PC-9 (cell line): ENCODE data around the gene CHST15. TPM values are rescaled to one million over a fixed set of nuclear protein-coding genes. Genes with fewer than 3 reads are reported as not detected.

Experiments used
- BruUV-seq: library from RNA; stranded (reverse); fragments of 400-500 nt; replicated peaks from 2 replicates; lab custom pipeline; 2021; lab: Mats Ljungman, UMichigan
- CTCF ChIA-PET: fragments of 300-600 bp; sonication (Branson Sonifier 250); formaldehyde crosslinking; loops from one replicate; lab custom pipeline; 2022; ENCODE audit warnings: antibody characterized with exemption; lab: Charles Lee
- POLR2A ChIA-PET: fragments of 300-600 bp; sonication (Branson Sonifier 250); formaldehyde crosslinking; loops from one replicate; lab custom pipeline; 2022; ENCODE audit warnings: antibody characterized with exemption; ENCODE audit not compliant: unreplicated experiment; lab: Charles Lee
- DNase-seq, 2 experiments: peaks; one replicate each; pipeline versions ENCODE4 v3.0.0 to v3.0.0-alpha.2; 2015 to 2022; ENCODE audit warnings: mixed read lengths in 1 of 2
- H2AFZ ChIP-seq: fragments of 200-600 bp; sonication (generic); 2 replicates; pipeline ENCODE4 v1.8.1; 2017; ENCODE audit warnings: antibody characterized with exemption
- H3F3A ChIP-seq: fragments of 200-600 bp; sonication (generic); 2 replicates; pipeline ENCODE4 v1.8.1; 2017; ENCODE audit warnings: antibody characterized with exemption, mild to moderate bottlenecking, low read depth; ENCODE audit not compliant: insufficient read depth
- H3K27ac ChIP-seq: fragments of 200-600 bp; sonication (generic); 2 replicates; pipeline ENCODE4 v1.6.1; 2016; ENCODE audit warnings: mixed run types
- H3K27me3 ChIP-seq: fragments of 200-600 bp; sonication (generic); 2 replicates; pipeline ENCODE4 v1.6.1; 2016; ENCODE audit warnings: low read depth, mixed run types; ENCODE audit not compliant: insufficient read depth
- H3K36me3 ChIP-seq: fragments of 200-600 bp; sonication (generic); 2 replicates; pipeline ENCODE4 v1.6.1; 2016; ENCODE audit warnings: low read depth, mixed run types
- H3K4me1 ChIP-seq: fragments of 200-600 bp; sonication (generic); replicated peaks from 2 replicates; pipeline ENCODE4 v1.6.1; 2016; ENCODE audit warnings: mixed run types; ENCODE audit not compliant: insufficient read depth
- H3K4me2 ChIP-seq: fragments of 200-600 bp; sonication (generic); 2 replicates; pipeline ENCODE4 v1.6.1; 2017; ENCODE audit warnings: mixed run types
- H3K4me3 ChIP-seq: fragments of 200-600 bp; sonication (generic); 2 replicates; pipeline ENCODE4 v1.6.1; 2016; ENCODE audit warnings: mixed run types
- H3K79me2 ChIP-seq: fragments of 200-600 bp; sonication (generic); 2 replicates; pipeline ENCODE4 v1.6.1; 2017; ENCODE audit warnings: low read depth, mixed run types
- H3K9me2 ChIP-seq: fragments of 200-600 bp; sonication (generic); 2 replicates; pipeline ENCODE4 v1.8.1; 2017; ENCODE audit warnings: mild to moderate bottlenecking; ENCODE audit not compliant: insufficient read depth
- H3K9me3 ChIP-seq: fragments of 200-600 bp; sonication (generic); 2 replicates; pipeline ENCODE4 v1.8.1; 2016; ENCODE audit warnings: low read depth; ENCODE audit not compliant: insufficient read depth
- H4K20me1 ChIP-seq: fragments of 200-600 bp; sonication (generic); 2 replicates; pipeline ENCODE4 v1.8.1; 2017; ENCODE audit not compliant: insufficient read depth
- CTCF ChIP-seq: fragments of 200-600 bp; sonication (generic); conservative IDR thresholded peaks from 2 replicates; pipeline ENCODE4 v1.6.1; 2017; ENCODE audit warnings: mixed run types, antibody characterized with exemption, mild to moderate bottlenecking, moderate library complexity
- EZH2 ChIP-seq: fragments of 200-600 bp; sonication (generic); IDR thresholded peaks from 2 replicates; pipeline ENCODE4 v1.8.0; 2017; ENCODE audit warnings: antibody characterized with exemption, low read depth
- intact Hi-C: fragments of 100-400 bp; cut with micrococcal nuclease; formaldehyde crosslinking; loops from one replicate; pipeline ENCODE4 v1.10.0; 2022; ENCODE audit not compliant: unreplicated experiment
- total RNA-seq: library from RNA; stranded (reverse); gene quantifications from 2 replicates; pipeline ENCODE4 v1.2.3, GENCODE V29; 2021

The CHST15 gene
- total RNA-seq, 1 experiment from 2014 or later: 24.6 TPM

- H3K36me3 ChIP-seq: 0 out of 2 replicates have a peak, but pooled peaks cover under 1% of the 10 kb centered on the region
- H3K4me2 ChIP-seq: no peak overlapping the region
- H3F3A ChIP-seq: no peaks in the 10 kb centered on the region
- no peaks in the 10 kb centered on the region for H4K20me1 ChIP-seq
- H3K27me3 ChIP-seq: no peaks in the 10 kb centered on the region
- no peaks in the 10 kb centered on the region for H3K79me2 ChIP-seq
- CTCF ChIA-PET: no interaction called here
- H3K4me3 ChIP-seq: no peak overlapping the region
- H3K9me3 ChIP-seq: no peaks in the 10 kb centered on the region
- DNase-seq: no peak
- POLR2A ChIA-PET: no interaction called here
- intact Hi-C loops: no loop called here
- H2AFZ ChIP-seq: no peak overlapping the region
- H3K4me1 ChIP-seq: peaks cover 10% of the 10 kb centered on the region
- H3K9me2 ChIP-seq: no peaks in the 10 kb centered on the region
- no peak overlapping the region for H3K27ac ChIP-seq
- TF ChIP-seq EZH2 (no peak), CTCF (no peak)
- BruUV-seq: no TSS peak
Measured at GRCh38 chr10:124003871-124004662, 89.3 kb downstream of the CHST15 start.

- no peak overlapping the region for H2AFZ ChIP-seq
- H3K79me2 ChIP-seq: no peaks in the 10 kb centered on the region
- H3K9me2 ChIP-seq: no peaks in the 10 kb centered on the region
- no peak overlapping the region for H3K4me3 ChIP-seq
- H3F3A ChIP-seq: no peaks in the 10 kb centered on the region
- H4K20me1 ChIP-seq: no peaks in the 10 kb centered on the region
- no peaks in the 10 kb centered on the region for H3K27me3 ChIP-seq
- POLR2A ChIA-PET: no interaction called here
- H3K27ac ChIP-seq: no peak overlapping the region
- no peaks in the 10 kb centered on the region for H3K36me3 ChIP-seq
- intact Hi-C loops: no loop called here
- BruUV-seq: no TSS peak
- TF ChIP-seq CTCF: no peak
- TF ChIP-seq EZH2: no peak
- peaks cover 11% of the 10 kb centered on the region for H3K4me1 ChIP-seq
- no peak for DNase-seq
- H3K9me3 ChIP-seq: no peaks in the 10 kb centered on the region
- no peak overlapping the region for H3K4me2 ChIP-seq
- CTCF ChIA-PET: no interaction called here
Measured at GRCh38 chr10:124003481-124003870, 89.9 kb downstream of the CHST15 start.

- POLR2A ChIA-PET: no interaction called here
- H4K20me1 ChIP-seq: no peaks in the 10 kb centered on the region
- no peaks in the 10 kb centered on the region for H3K9me2 ChIP-seq
- DNase-seq: no peak
- CTCF ChIA-PET: no interaction called here
- H3K27me3 ChIP-seq: no peaks in the 10 kb centered on the region
- no peak overlapping the region for H3K4me3 ChIP-seq
- H3K27ac ChIP-seq: no peak overlapping the region
- intact Hi-C loops: no loop called here
- no peak for TF ChIP-seq EZH2
- no peak for TF ChIP-seq CTCF
- no TSS peak for BruUV-seq
- H3K79me2 ChIP-seq: no peaks in the 10 kb centered on the region
- no peak overlapping the region for H2AFZ ChIP-seq
- peaks cover 15% of the 10 kb centered on the region for H3K4me1 ChIP-seq
- no peak overlapping the region for H3K4me2 ChIP-seq
- peaks cover 2% of the 10 kb centered on the region for H3F3A ChIP-seq
- H3K9me3 ChIP-seq: no peaks in the 10 kb centered on the region
- no peaks in the 10 kb centered on the region for H3K36me3 ChIP-seq
Measured at GRCh38 chr10:124003070-124003419, 90.4 kb downstream of the CHST15 start.
